HK-2 (cell line): ENCODE data around the gene EFCAB10.
"Not testable (repeated sequence)": the region's sequence is repeated elsewhere in the genome, so short reads cannot be mapped to it uniquely, and the experiment has no call there.

Experiments used
- DNase-seq: peaks from one replicate; pipeline ENCODE4 v3.0.0-alpha.2; 2018; ENCODE audit not compliant: unreplicated experiment

The EFCAB10 gene

GRCh38 chr7:105531792-105532671 is 49.3 kb downstream of the EFCAB10 start, which contains the start of gene RINT1:
Gene RINT1, plus strand, starts transcription at chr7:105532201. Its CDS starts 115 bp downstream, at chr7:105532316.
- DNase-seq: peak; percentile 93

- no peak for DNase-seq
Measured at GRCh38 chr7:105530546-105530945, 50.7 kb downstream of the EFCAB10 start.

GRCh38 chr7:105530126-105530525 is 51.2 kb downstream of the EFCAB10 start:
- DNase-seq: no peak

- DNase-seq: not testable (repeated sequence)
Measured at GRCh38 chr7:105527737-105528136, 53.6 kb downstream of the EFCAB10 start.

GRCh38 chr7:105524840-105525239 is 56.5 kb downstream of the EFCAB10 start:
- no peak for DNase-seq

GRCh38 chr7:105524423-105524822 is 56.9 kb downstream of the EFCAB10 start:
- DNase-seq: not testable (repeated sequence)

- peak; percentile 90 for DNase-seq
Measured at GRCh38 chr7:105521717-105522463, 59.4 kb downstream of the EFCAB10 start, which contains the start of gene PUS7. Gene PUS7, minus strand, starts transcription at chr7:105522271. Its CDS starts 13,759 bp downstream, at chr7:105508512.

GRCh38 chr7:105521027-105521716 is 60.1 kb downstream of the EFCAB10 start:
- peak; percentile 78 for DNase-seq

- DNase-seq: not testable (repeated sequence)
Measured at GRCh38 chr7:105520620-105521019, 60.7 kb downstream of the EFCAB10 start.

- DNase-seq: no peak
Measured at GRCh38 chr7:105519353-105519752, 61.9 kb downstream of the EFCAB10 start.

GRCh38 chr7:105515610-105516009 is 65.7 kb downstream of the EFCAB10 start:
- not testable (repeated sequence) for DNase-seq
